ENCODE measurements around the gene PHRF1. TPM values are rescaled to one million over a fixed set of nuclear protein-coding genes. Genes with fewer than 3 reads are reported as not detected.
"Not testable (repeated sequence)": the region's sequence is repeated elsewhere in the genome, so short reads cannot be mapped to it uniquely, and the experiment has no call there.

PHRF1 gene
- total RNA-seq, 2 experiments from 2014 or later = 25.6 to 26.1 TPM

GRCh38 chr11:574031-574570, 2.2 kb upstream of the PHRF1 start:
- H3K9me3 Mint-ChIP-seq; CTCF ChIA-PET; H3K27ac Mint-ChIP-seq; H3K27me3 Mint-ChIP-seq (ENCODE audit: low read depth); H3K36me3 Mint-ChIP-seq (ENCODE audit: low read depth); intact Hi-C loops (cut with micrococcal nuclease): not testable (repeated sequence)
- peaks cover 35% of the 10 kb centered on the region for H3K4me1 Mint-ChIP-seq (ENCODE audit: low read depth)
- peak; percentile 35 for DNase-seq
- peak overlapping the region; percentile 77 for H3K4me3 Mint-ChIP-seq

- Mint-ChIP-seq H3K36me3 (ENCODE audit: low read depth) (peaks cover 3% of the 10 kb centered on the region), H3K27ac (no peak overlapping the region), H3K27me3 (ENCODE audit: low read depth) (peaks cover 6% of the 10 kb centered on the region), H3K9me3 (no peaks in the 10 kb centered on the region), H3K4me1 (ENCODE audit: low read depth) (peaks cover 41% of the 10 kb centered on the region), H3K4me3 (peak overlapping the region; percentile 77)
- intact Hi-C loops (cut with micrococcal nuclease) = loop anchor here (5.0 kb wide), 1 partner anchor 223 kb away; the partner anchor contains the start of gene SLC25A22
- CTCF ChIA-PET = no interaction called here
- peak; percentile 31 for DNase-seq
Observed at GRCh38 chr11:574632-575312, 1.5 kb upstream of the PHRF1 start.

- peak overlapping the region; percentile 77 for H3K4me3 Mint-ChIP-seq
- H3K27me3 Mint-ChIP-seq (ENCODE audit: low read depth) = peaks cover 6% of the 10 kb centered on the region
- H3K36me3 Mint-ChIP-seq (ENCODE audit: low read depth) = peaks cover 3% of the 10 kb centered on the region
- no peak for DNase-seq
- no peak overlapping the region for H3K27ac Mint-ChIP-seq
- CTCF ChIA-PET = interaction anchor here (1.1 kb wide), 1 partner anchor 151 kb away, joined by 4 read pairs; no protein-coding TSS in a partner anchor
- intact Hi-C loops (cut with micrococcal nuclease) = loop anchor here (5.0 kb wide), 1 partner anchor 222 kb away; the partner anchor contains the start of gene SLC25A22
- no peaks in the 10 kb centered on the region for H3K9me3 Mint-ChIP-seq
- peaks cover 46% of the 10 kb centered on the region for H3K4me1 Mint-ChIP-seq (ENCODE audit: low read depth)
Observed at GRCh38 chr11:575313-575995, 816 bp upstream of the PHRF1 start.

GRCh38 chr11:576811-577610, 741 bp downstream of the PHRF1 start:
- CTCF ChIA-PET = no interaction called here
- peak overlapping the region; percentile 88 for H3K4me3 Mint-ChIP-seq
- intact Hi-C loops (cut with micrococcal nuclease) = loop anchor here (1.0 to 5.0 kb wide), 8 partner anchors 9 to 220 kb away; partner anchors contain the start of genes HRAS, IRF7, LMNTD2 and RASSF7
- peak overlapping the region; percentile 75 for H3K27ac Mint-ChIP-seq
- no peak for DNase-seq
- H3K36me3 Mint-ChIP-seq (ENCODE audit: low read depth) = peaks cover 9% of the 10 kb centered on the region
- H3K9me3 Mint-ChIP-seq = no peaks in the 10 kb centered on the region
- peaks cover 51% of the 10 kb centered on the region for H3K4me1 Mint-ChIP-seq (ENCODE audit: low read depth)
- H3K27me3 Mint-ChIP-seq (ENCODE audit: low read depth) = peaks cover 6% of the 10 kb centered on the region

- H3K4me3 Mint-ChIP-seq = peak overlapping the region; percentile 88
- DNase-seq = no peak
- H3K36me3 Mint-ChIP-seq (ENCODE audit: low read depth) = peaks cover 9% of the 10 kb centered on the region
- H3K4me1 Mint-ChIP-seq (ENCODE audit: low read depth) = peaks cover 51% of the 10 kb centered on the region
- intact Hi-C loops (cut with micrococcal nuclease) = loop anchor here (2.0 to 5.0 kb wide), 3 partner anchors 37 to 220 kb away; partner anchors contain the start of genes IRF7 and SLC25A22
- no peaks in the 10 kb centered on the region for H3K9me3 Mint-ChIP-seq
- CTCF ChIA-PET = no interaction called here
- H3K27me3 Mint-ChIP-seq (ENCODE audit: low read depth) = peaks cover 6% of the 10 kb centered on the region
- peak overlapping the region; percentile 56 for H3K27ac Mint-ChIP-seq
Observed at GRCh38 chr11:577611-577894, 1.3 kb downstream of the PHRF1 start.

- Mint-ChIP-seq H3K9me3 (no peaks in the 10 kb centered on the region), H3K4me3 (peak overlapping the region; percentile 88), H3K36me3 (ENCODE audit: low read depth) (peaks cover 10% of the 10 kb centered on the region), H3K4me1 (ENCODE audit: low read depth) (peaks cover 51% of the 10 kb centered on the region), H3K27ac (no peak overlapping the region), H3K27me3 (ENCODE audit: low read depth) (peaks cover 6% of the 10 kb centered on the region)
- DNase-seq = no peak
- intact Hi-C loops (cut with micrococcal nuclease) = loop anchor here (5.0 kb wide), 1 partner anchor 219 kb away; the partner anchor contains the start of gene SLC25A22
- CTCF ChIA-PET = interaction anchor here (0.6 to 1.2 kb wide), 2 partner anchors 9 to 57 kb away, joined by 3 to 4 read pairs; no protein-coding TSS in a partner anchor
Observed at GRCh38 chr11:578276-579035, 2.2 kb downstream of the PHRF1 start.

GRCh38 chr11:579830-580601, 3.7 kb downstream of the PHRF1 start:
- H3K4me3 Mint-ChIP-seq = no peak overlapping the region

GRCh38 chr11:581342-581741, 5.1 kb downstream of the PHRF1 start:
- no peaks in the 10 kb centered on the region for H3K27me3 Mint-ChIP-seq (ENCODE audit: low read depth)
- peaks cover 18% of the 10 kb centered on the region for H3K36me3 Mint-ChIP-seq (ENCODE audit: low read depth)
- no peak for DNase-seq
- CTCF ChIA-PET = no interaction called here
- H3K9me3 Mint-ChIP-seq = no peaks in the 10 kb centered on the region
- peaks cover 44% of the 10 kb centered on the region for H3K4me1 Mint-ChIP-seq (ENCODE audit: low read depth)
- H3K27ac Mint-ChIP-seq = no peak overlapping the region
- H3K4me3 Mint-ChIP-seq = no peak overlapping the region
- intact Hi-C loops (cut with micrococcal nuclease) = no loop called here

More at GRCh38 chr11:579830-580601, 3.7 kb downstream of the PHRF1 start:
- Mint-ChIP-seq H3K27ac (no peak overlapping the region), H3K4me1 (ENCODE audit: low read depth) (peaks cover 42% of the 10 kb centered on the region), H3K36me3 (ENCODE audit: low read depth) (peaks cover 16% of the 10 kb centered on the region), H3K27me3 (ENCODE audit: low read depth) (peaks cover 2% of the 10 kb centered on the region), H3K9me3 (no peaks in the 10 kb centered on the region)
- no peak for DNase-seq
- intact Hi-C loops (cut with micrococcal nuclease) = loop anchor here (5.0 kb wide), 1 partner anchor 217 kb away; the partner anchor contains the start of gene SLC25A22
- CTCF ChIA-PET = interaction anchor here (0.7 kb wide), 1 partner anchor 113 kb away, joined by 3 read pairs; no protein-coding TSS in a partner anchor

- H3K9me3 Mint-ChIP-seq = no peaks in the 10 kb centered on the region
- CTCF ChIA-PET = no interaction called here
- peaks cover 18% of the 10 kb centered on the region for H3K36me3 Mint-ChIP-seq (ENCODE audit: low read depth)
- peaks cover 47% of the 10 kb centered on the region for H3K4me1 Mint-ChIP-seq (ENCODE audit: low read depth)
- H3K27me3 Mint-ChIP-seq (ENCODE audit: low read depth) = no peaks in the 10 kb centered on the region
- intact Hi-C loops (cut with micrococcal nuclease) = no loop called here
- no peak overlapping the region for H3K27ac Mint-ChIP-seq
- no peak overlapping the region for H3K4me3 Mint-ChIP-seq
- no peak for DNase-seq
Observed at GRCh38 chr11:581752-582151, 5.5 kb downstream of the PHRF1 start.

GRCh38 chr11:584287-584686, 8.0 kb downstream of the PHRF1 start:
- CTCF ChIA-PET = no interaction called here
- peaks cover 40% of the 10 kb centered on the region for H3K4me1 Mint-ChIP-seq (ENCODE audit: low read depth)
- H3K27me3 Mint-ChIP-seq (ENCODE audit: low read depth) = no peaks in the 10 kb centered on the region
- H3K4me3 Mint-ChIP-seq = no peak overlapping the region
- H3K9me3 Mint-ChIP-seq = no peaks in the 10 kb centered on the region
- peaks cover 28% of the 10 kb centered on the region for H3K36me3 Mint-ChIP-seq (ENCODE audit: low read depth)
- intact Hi-C loops (cut with micrococcal nuclease) = no loop called here
- H3K27ac Mint-ChIP-seq = no peak overlapping the region
- DNase-seq = no peak

Data from activated naive CD4-positive, alpha-beta T cell treated with anti-CD3 and anti-CD28 coated beads for 36 hours (primary cell).